HepG2 (cell line): ENCODE data around the gene SMIM24.

Source experiments
- EP300 ChIP-seq, 3 experiments: sonication (generic) in 1 of 3; formaldehyde crosslinking in 1 of 3; IDR thresholded peaks; 2 replicates each; pipeline versions ENCODE4 v1.5.1 to v1.6.1; 2011 to 2020; ENCODE audit warnings: low read depth in 2 of 3, low read length in 2 of 3, borderline replicate concordance in 1 of 3, improper control_type of control experiment in 1 of 3, mild to moderate bottlenecking in 1 of 3, missing genetic modification reagents in 1 of 3, moderate library complexity in 1 of 3
- KAT2B ChIP-seq: fragments of 150-350 bp; IDR thresholded peaks from 2 replicates; pipeline ENCODE4 v1.6.1; 2014; ENCODE audit warnings: low read depth, low read length, borderline replicate concordance
- POLR2A ChIP-seq, 2 experiments: IDR thresholded peaks; 2 replicates each; pipeline ENCODE4 v1.6.1; 2011; ENCODE audit warnings: low read depth in 2 of 2, low read length in 2 of 2, mild to moderate bottlenecking in 1 of 2, moderate library complexity in 1 of 2; ENCODE audit not compliant: insufficient read depth in 1 of 2
- RXRA ChIP-seq: sonication (generic); formaldehyde crosslinking; IDR thresholded peaks from 2 replicates; pipeline ENCODE4 v1.5.1; 2020; ENCODE audit warnings: missing genetic modification reagents
- ZNF781 ChIP-seq: sonication (generic); formaldehyde crosslinking; IDR thresholded peaks from 2 replicates; pipeline ENCODE4 v1.5.1; 2020; ENCODE audit warnings: borderline replicate concordance, mild to moderate bottlenecking, missing genetic modification reagents; ENCODE audit errors: not compliant biosample characterization
- TF ChIP-seq, protein P1 (sequence below): sonication (generic); formaldehyde crosslinking; IDR thresholded peaks from 2 replicates; pipeline ENCODE4 v1.5.0; 2020; ENCODE audit warnings: mild to moderate bottlenecking, missing genetic modification reagents
- TF ChIP-seq, protein P2 (sequence below): sonication (generic); formaldehyde crosslinking; IDR thresholded peaks from 2 replicates; pipeline ENCODE4 v1.5.0; 2020; ENCODE audit warnings: mild to moderate bottlenecking, missing genetic modification reagents, moderate library complexity

DNA sequence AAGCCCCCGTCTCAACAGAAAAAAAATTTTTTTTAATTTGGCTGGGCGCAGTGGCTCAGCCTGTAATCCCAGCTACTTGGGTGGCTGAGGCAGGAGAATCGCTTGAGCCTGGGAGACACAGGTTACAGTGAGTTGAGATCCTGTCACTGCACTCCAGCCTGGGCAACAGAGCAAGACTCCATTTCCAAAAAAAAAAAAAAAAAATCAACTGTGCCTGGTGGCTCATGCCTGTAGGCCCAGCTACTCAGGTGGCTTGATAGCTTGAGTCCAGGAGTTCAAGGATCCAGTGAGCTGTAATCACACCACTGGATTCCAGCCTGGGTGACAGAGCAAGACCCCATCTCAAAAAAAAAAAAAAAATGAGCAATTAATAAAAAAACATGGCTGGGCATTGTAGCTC, 21.5 kb upstream of the SMIM24 start:
- TF ChIP-seq POLR2A (IDR thresholded peaks at IDR 0.05; ENCODE audit: insufficient read depth in 1 of 2, low read depth in 2 of 2, low read length in 2 of 2) (no peak), ZNF781 (CRISPR knock-in tag) (no peak), EP300 (IDR thresholded peaks at IDR 0.05; ENCODE audit: low read depth in 2 of 2, low read length in 2 of 2) (no peak), EP300 (CRISPR knock-in tag; IDR thresholded peaks at IDR 0.05; ENCODE audit: borderline replicate concordance) (no peak), KAT2B (no peak), RXRA (CRISPR knock-in tag) (no peak)
- TF ChIP-seq, protein P1, sequence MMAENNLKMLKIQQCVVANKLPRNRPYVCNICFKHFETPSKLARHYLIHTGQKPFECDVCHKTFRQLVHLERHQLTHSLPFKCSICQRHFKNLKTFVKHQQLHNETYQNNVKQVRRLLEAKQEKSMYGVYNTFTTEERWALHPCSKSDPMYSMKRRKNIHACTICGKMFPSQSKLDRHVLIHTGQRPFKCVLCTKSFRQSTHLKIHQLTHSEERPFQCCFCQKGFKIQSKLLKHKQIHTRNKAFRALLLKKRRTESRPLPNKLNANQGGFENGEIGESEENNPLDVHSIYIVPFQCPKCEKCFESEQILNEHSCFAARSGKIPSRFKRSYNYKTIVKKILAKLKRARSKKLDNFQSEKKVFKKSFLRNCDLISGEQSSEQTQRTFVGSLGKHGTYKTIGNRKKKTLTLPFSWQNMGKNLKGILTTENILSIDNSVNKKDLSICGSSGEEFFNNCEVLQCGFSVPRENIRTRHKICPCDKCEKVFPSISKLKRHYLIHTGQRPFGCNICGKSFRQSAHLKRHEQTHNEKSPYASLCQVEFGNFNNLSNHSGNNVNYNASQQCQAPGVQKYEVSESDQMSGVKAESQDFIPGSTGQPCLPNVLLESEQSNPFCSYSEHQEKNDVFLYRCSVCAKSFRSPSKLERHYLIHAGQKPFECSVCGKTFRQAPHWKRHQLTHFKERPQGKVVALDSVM (CRISPR knock-in tag): no peak
- TF ChIP-seq, protein P2, sequence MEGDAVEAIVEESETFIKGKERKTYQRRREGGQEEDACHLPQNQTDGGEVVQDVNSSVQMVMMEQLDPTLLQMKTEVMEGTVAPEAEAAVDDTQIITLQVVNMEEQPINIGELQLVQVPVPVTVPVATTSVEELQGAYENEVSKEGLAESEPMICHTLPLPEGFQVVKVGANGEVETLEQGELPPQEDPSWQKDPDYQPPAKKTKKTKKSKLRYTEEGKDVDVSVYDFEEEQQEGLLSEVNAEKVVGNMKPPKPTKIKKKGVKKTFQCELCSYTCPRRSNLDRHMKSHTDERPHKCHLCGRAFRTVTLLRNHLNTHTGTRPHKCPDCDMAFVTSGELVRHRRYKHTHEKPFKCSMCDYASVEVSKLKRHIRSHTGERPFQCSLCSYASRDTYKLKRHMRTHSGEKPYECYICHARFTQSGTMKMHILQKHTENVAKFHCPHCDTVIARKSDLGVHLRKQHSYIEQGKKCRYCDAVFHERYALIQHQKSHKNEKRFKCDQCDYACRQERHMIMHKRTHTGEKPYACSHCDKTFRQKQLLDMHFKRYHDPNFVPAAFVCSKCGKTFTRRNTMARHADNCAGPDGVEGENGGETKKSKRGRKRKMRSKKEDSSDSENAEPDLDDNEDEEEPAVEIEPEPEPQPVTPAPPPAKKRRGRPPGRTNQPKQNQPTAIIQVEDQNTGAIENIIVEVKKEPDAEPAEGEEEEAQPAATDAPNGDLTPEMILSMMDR (CRISPR knock-in tag): no peak
